CD4-positive, alpha-beta T cell treated with Interferon alpha-2 for 1 hour (primary cell): ENCODE results near the gene TBC1D9B.
"Not testable (repeated sequence)": the region's sequence is repeated elsewhere in the genome, so short reads cannot be mapped to it uniquely, and the experiment has no call there.

Experiments used
- DNase-seq, 2 donors: peaks; one replicate each; pipeline ENCODE4 v3.0.0-alpha.2; 2020 to 2022

Gene TBC1D9B

GRCh38 chr5:179883163-179883562, 24.5 kb downstream of the TBC1D9B start:
- no peak for DNase-seq

GRCh38 chr5:179882338-179882737, 25.4 kb downstream of the TBC1D9B start:
- no peak for DNase-seq

GRCh38 chr5:179880848-179881590, 26.7 kb downstream of the TBC1D9B start:
- DNase-seq: no peak

GRCh38 chr5:179880066-179880650, 27.5 kb downstream of the TBC1D9B start:
- no peak for DNase-seq

GRCh38 chr5:179879690-179880010, 28.0 kb downstream of the TBC1D9B start:
- DNase-seq: no peak

- no peak for DNase-seq
Measured at GRCh38 chr5:179879003-179879689, 28.6 kb downstream of the TBC1D9B start.

GRCh38 chr5:179878222-179879002, 29.3 kb downstream of the TBC1D9B start:
- no peak for DNase-seq

- no peak for DNase-seq
Measured at GRCh38 chr5:179876610-179876952, 31.1 kb downstream of the TBC1D9B start.

GRCh38 chr5:179875741-179876609, 31.7 kb downstream of the TBC1D9B start:
- DNase-seq: no peak

GRCh38 chr5:179874536-179875292, 33.0 kb downstream of the TBC1D9B start:
- DNase-seq: no peak

GRCh38 chr5:179874136-179874535, 33.6 kb downstream of the TBC1D9B start:
- no peak for DNase-seq

- no peak for DNase-seq
Measured at GRCh38 chr5:179873588-179874110, 34.0 kb downstream of the TBC1D9B start.

- no peak for DNase-seq
Measured at GRCh38 chr5:179872828-179873575, 34.7 kb downstream of the TBC1D9B start.

- no peak for DNase-seq
Measured at GRCh38 chr5:179872055-179872827, 35.5 kb downstream of the TBC1D9B start.

GRCh38 chr5:179871533-179871932, 36.2 kb downstream of the TBC1D9B start:
- not testable (repeated sequence) for DNase-seq

GRCh38 chr5:179870952-179871351, 36.7 kb downstream of the TBC1D9B start:
- DNase-seq: no peak

GRCh38 chr5:179870403-179870903, 37.2 kb downstream of the TBC1D9B start:
- peak in 1 of 2 donors; percentile 25 for DNase-seq

GRCh38 chr5:179869641-179870402, 37.9 kb downstream of the TBC1D9B start:
- DNase-seq: no peak

- DNase-seq: no peak
Measured at GRCh38 chr5:179869101-179869500, 38.6 kb downstream of the TBC1D9B start.
